GM21447 (cell line): ENCODE measurements around the gene TDRD1.

Source experiments
- ATAC-seq: cut with Tn5 transposase; IDR thresholded peaks from one replicate; pipeline ENCODE4 v1.9.1; 2021; ENCODE audit not compliant: unreplicated experiment

Gene TDRD1

GRCh38 chr10:114233482-114233881 is 54.3 kb downstream of the TDRD1 start:
- no peak for ATAC-seq

GRCh38 chr10:114234132-114234531 is 55.0 kb downstream of the TDRD1 start:
- no peak for ATAC-seq

- ATAC-seq = no peak
Measured at GRCh38 chr10:114239117-114239993, 60.2 kb downstream of the TDRD1 start, which contains the start of gene VWA2. Gene VWA2, plus strand, starts transcription at chr10:114239254. Its CDS starts 9,460 bp downstream, at chr10:114248714.

GRCh38 chr10:114239994-114240345 is 60.8 kb downstream of the TDRD1 start:
- no peak for ATAC-seq

- ATAC-seq = no peak
Measured at GRCh38 chr10:114242235-114242634, 63.1 kb downstream of the TDRD1 start.

- no peak for ATAC-seq
Measured at GRCh38 chr10:114243661-114244060, 64.5 kb downstream of the TDRD1 start.

GRCh38 chr10:114244126-114244525 is 65.0 kb downstream of the TDRD1 start:
- ATAC-seq = no peak

- no peak for ATAC-seq
Measured at GRCh38 chr10:114245121-114245791, 66.1 kb downstream of the TDRD1 start.

- ATAC-seq = no peak
Measured at GRCh38 chr10:114246679-114247305, 67.6 kb downstream of the TDRD1 start.

GRCh38 chr10:114250236-114250635 is 71.1 kb downstream of the TDRD1 start:
- ATAC-seq = no peak

- ATAC-seq = no peak
Measured at GRCh38 chr10:114250716-114251115, 71.6 kb downstream of the TDRD1 start.

GRCh38 chr10:114252092-114252491 is 72.9 kb downstream of the TDRD1 start:
- no peak for ATAC-seq

GRCh38 chr10:114252883-114253282 is 73.7 kb downstream of the TDRD1 start:
- no peak for ATAC-seq

GRCh38 chr10:114255227-114255626 is 76.1 kb downstream of the TDRD1 start:
- no peak for ATAC-seq

- no peak for ATAC-seq
Measured at GRCh38 chr10:114256008-114256765, 77.0 kb downstream of the TDRD1 start.

- ATAC-seq = no peak
Measured at GRCh38 chr10:114256822-114257221, 77.7 kb downstream of the TDRD1 start.

- no peak for ATAC-seq
Measured at GRCh38 chr10:114257498-114257897, 78.3 kb downstream of the TDRD1 start.

- ATAC-seq = no peak
Measured at GRCh38 chr10:114258274-114258840, 79.2 kb downstream of the TDRD1 start.

GRCh38 chr10:114259824-114260223 is 80.7 kb downstream of the TDRD1 start:
- no peak for ATAC-seq

GRCh38 chr10:114260366-114260765 is 81.2 kb downstream of the TDRD1 start:
- ATAC-seq = no peak

- no peak for ATAC-seq
Measured at GRCh38 chr10:114261076-114261475, 81.9 kb downstream of the TDRD1 start.
